ENCODE results near the gene COL20A1. TPM values are rescaled to one million over a fixed set of nuclear protein-coding genes. Genes with fewer than 3 reads are reported as not detected.

The COL20A1 gene
- total RNA-seq, 1 donor from 2014 or later = not detected

DNA sequence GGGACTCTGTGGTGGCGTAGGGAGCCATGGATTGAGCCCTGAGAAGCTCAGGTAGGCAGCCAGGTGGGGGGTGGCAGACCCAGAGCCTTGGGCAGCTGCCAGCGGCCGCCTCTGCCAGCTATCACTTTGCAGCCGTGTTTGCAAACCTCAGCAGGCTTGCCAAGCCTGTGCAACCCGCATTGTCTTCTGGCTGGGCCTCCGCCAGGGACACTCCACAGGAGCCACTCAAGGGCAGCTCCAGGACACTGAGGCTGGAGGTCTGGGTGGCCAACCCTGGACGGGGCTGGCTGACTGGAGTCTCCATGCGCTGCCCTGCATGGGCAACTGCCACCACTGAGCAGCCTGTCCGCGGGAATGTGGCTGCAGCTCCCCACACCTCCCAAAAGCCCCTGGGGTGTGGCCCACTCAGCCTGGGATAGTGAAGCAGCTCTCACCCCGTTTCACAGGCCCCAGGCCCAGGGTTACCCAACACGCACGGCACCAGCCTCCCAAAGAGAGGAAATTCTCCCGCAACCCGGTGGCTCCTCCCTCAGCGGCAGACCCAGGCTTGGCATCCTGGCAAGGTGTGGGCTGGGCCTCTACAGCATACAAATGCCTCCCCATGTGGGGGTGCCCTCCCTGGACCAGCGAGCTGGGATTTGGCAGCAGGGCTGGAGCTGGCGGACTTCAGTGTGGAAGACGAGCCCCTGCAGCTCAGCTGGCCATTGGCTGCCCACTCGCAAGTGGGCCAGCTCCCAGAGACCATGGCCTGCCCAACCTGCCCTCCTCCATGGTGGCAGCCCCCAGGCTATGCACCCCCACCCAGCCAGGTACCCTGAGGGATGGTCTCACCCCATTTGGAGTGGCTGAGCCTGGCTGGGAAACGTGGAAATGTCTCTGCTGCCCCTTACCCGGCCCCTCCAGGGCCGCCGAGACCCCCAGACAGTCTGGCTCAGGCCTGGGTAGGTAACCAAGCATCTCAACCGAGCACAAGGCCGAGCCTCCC lies 65.2 kb downstream of the COL20A1 start:
- H3K27ac Mint-ChIP-seq = no peak overlapping the region
- no peak for ATAC-seq (ENCODE audit: low read depth)
- TF ChIP-seq, protein P1, sequence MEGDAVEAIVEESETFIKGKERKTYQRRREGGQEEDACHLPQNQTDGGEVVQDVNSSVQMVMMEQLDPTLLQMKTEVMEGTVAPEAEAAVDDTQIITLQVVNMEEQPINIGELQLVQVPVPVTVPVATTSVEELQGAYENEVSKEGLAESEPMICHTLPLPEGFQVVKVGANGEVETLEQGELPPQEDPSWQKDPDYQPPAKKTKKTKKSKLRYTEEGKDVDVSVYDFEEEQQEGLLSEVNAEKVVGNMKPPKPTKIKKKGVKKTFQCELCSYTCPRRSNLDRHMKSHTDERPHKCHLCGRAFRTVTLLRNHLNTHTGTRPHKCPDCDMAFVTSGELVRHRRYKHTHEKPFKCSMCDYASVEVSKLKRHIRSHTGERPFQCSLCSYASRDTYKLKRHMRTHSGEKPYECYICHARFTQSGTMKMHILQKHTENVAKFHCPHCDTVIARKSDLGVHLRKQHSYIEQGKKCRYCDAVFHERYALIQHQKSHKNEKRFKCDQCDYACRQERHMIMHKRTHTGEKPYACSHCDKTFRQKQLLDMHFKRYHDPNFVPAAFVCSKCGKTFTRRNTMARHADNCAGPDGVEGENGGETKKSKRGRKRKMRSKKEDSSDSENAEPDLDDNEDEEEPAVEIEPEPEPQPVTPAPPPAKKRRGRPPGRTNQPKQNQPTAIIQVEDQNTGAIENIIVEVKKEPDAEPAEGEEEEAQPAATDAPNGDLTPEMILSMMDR (IDR thresholded peaks at IDR 0.05) = no peak
- peaks cover 16% of the 10 kb centered on the region for H3K27me3 Mint-ChIP-seq
- H3K9me3 Mint-ChIP-seq = no peaks in the 10 kb centered on the region
- DNase-seq = no peak
- ChIA-PET POLR2A (no interaction called here), CTCF (no interaction called here)
- peaks cover 4% of the 10 kb centered on the region for H3K4me1 Mint-ChIP-seq
- intact Hi-C loops (cut with micrococcal nuclease) = no loop called here
- H3K36me3 Mint-ChIP-seq (ENCODE audit: low read depth) = no peaks in the 10 kb centered on the region
- H3K4me3 Mint-ChIP-seq = no peak overlapping the region

DNA sequence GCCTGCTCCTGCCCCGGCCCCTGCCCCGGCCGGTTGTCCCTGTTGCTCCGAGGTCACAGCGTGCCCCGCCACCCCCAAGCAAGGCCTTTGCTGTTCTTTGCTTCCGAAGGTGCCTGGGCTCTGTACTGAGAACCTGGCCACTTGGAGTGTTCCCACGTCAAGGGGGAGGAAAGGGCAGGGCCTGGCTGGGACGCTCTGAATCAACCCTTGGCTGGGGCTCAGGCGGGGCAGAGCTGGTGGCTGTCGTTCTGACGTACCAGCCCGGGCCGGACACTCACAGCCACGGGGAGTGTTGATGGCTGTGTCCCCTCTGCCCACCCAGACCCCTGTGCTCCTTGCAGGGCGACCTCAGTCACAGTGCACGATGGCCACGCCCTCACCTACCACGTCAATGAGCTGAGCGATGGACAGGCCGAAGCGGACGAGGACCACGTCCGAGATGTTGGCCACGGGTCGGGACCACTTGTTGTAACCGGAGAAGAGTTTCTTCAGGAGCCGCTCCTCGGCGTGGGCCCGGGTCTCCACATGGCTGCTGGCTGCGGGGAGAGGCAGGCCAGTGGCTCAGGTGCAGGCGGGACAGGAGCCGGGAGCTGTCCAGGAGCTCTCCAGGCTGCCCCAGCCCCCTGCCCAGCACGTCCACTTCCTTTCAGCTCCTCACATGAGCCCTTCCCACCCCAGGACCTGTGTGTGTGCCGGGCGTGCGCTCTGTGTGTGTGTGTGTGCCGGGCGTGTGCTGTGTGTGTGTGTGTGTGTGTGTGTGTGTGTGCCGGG lies 66.4 kb downstream of the COL20A1 start:
- Mint-ChIP-seq H3K27me3 (peaks cover 18% of the 10 kb centered on the region), H3K27ac (no peak overlapping the region), H3K9me3 (no peaks in the 10 kb centered on the region), H3K4me3 (no peak overlapping the region), H3K36me3 (ENCODE audit: low read depth) (no peaks in the 10 kb centered on the region), H3K4me1 (peaks cover 4% of the 10 kb centered on the region)
- DNase-seq = no peak
- intact Hi-C loops (cut with micrococcal nuclease) = no loop called here
- ChIA-PET POLR2A (no interaction called here), CTCF (no interaction called here)
- ATAC-seq (ENCODE audit: low read depth) = no peak
- TF ChIP-seq, protein P1 (IDR thresholded peaks at IDR 0.05) = no peak

DNA sequence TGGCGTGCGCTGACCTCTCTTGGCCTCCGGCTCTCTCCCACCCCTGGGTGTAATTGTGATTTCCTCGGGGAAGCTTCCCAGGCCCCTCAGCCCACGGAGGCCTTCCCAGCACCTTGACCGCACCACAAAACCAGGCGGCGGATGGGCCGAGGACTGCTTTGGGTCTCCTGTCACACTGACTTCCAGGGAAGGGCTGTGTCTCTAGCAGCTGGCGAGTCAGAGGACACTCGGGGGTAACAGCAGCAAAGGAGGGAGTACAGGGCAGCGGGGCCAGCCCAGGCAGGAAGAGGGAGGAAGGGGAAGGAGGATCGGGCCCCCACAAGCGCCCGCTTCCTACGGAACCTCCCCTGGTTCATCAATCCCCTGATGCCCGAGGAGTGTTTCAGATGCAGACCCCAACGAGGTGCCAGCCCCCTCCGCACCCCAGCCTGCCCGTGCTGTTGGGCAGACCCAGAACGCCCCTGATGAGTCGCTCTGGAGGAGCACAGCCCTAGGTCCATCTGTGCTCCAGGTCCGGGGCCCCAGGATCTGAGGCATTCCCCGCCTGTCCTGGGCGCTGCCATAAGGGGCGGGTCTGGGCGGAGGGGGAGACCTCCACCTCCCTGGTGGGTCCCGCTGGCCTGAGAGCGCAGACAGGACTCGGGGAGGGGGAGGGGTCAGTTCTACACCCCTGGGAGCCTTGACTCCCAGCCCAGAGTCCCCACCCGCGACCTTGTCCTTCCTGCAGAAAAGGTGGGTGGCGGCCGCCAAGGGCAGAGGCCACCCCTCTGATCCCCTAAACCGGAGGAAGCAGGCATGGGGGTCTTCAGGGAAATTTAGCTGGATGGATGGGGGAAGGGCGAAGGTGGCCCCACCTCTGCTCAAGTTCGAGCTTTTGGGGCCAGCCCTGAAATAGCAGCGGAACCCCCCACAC lies 67.2 kb downstream of the COL20A1 start:
- peaks cover 18% of the 10 kb centered on the region for H3K27me3 Mint-ChIP-seq
- no peaks in the 10 kb centered on the region for H3K36me3 Mint-ChIP-seq (ENCODE audit: low read depth)
- H3K27ac Mint-ChIP-seq = no peak overlapping the region
- intact Hi-C loops (cut with micrococcal nuclease) = no loop called here
- ATAC-seq (ENCODE audit: low read depth) (no peak), DNase-seq (no peak)
- ChIA-PET POLR2A (no interaction called here), CTCF (no interaction called here)
- H3K9me3 Mint-ChIP-seq = no peaks in the 10 kb centered on the region
- H3K4me1 Mint-ChIP-seq = peaks cover 4% of the 10 kb centered on the region
- no peak overlapping the region for H3K4me3 Mint-ChIP-seq
- TF ChIP-seq, protein P1 (IDR thresholded peaks at IDR 0.05) = no peak

DNA sequence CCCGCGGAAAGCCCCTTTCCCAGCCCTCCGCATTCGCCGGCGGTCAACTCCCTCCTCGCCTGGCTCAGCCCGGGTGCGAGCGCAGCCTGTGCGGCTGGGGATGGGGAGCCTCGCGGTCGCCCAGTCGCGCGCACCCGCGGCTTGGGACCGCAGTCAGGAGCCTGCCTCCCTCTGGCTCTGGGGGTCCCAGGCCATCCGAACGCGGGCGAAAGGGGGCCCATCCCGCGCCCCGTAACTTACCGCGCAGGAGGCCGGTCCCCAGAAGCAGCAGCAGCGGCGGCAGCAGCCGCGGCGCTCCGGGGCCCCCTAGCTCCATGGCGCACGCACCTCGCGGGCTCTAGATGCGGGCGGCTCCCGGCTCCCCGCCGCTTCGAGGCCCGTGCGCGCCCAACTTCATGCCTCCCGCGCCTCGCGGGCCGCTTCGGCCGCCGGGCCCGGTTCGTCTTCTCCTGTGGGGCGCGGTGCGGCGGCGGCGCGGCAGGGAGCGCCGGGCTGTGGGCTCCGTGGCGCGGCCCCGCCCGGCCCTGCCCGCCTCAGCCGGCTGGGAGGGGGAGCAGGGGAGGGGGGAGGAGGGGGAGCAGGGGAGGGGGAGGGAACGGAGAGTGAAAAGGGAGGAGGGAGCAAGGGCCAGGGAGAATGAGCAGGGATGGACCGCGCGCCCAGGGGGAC lies 68.0 kb downstream of the COL20A1 start, which contains the start of gene CHRNA4:
CHRNA4 (minus strand) TSS at position 500 of the 669 bp plus-strand sequence; CDS start at position 316, 184 bp downstream.
- H3K36me3 Mint-ChIP-seq (ENCODE audit: low read depth) = no peaks in the 10 kb centered on the region
- ATAC-seq (ENCODE audit: low read depth) (no peak), DNase-seq (no peak)
- no peak within 1 kb of the TSS for H3K27ac Mint-ChIP-seq
- TF ChIP-seq, protein P1 (IDR thresholded peaks at IDR 0.05) = no peak
- ChIA-PET POLR2A (no interaction called here), CTCF (no interaction called here)
- H3K4me3 Mint-ChIP-seq = no peak within 1 kb of the TSS
- H3K27me3 Mint-ChIP-seq = peaks cover 18% of the 10 kb centered on the region
- intact Hi-C loops (cut with micrococcal nuclease) = no loop called here
- no peaks in the 10 kb centered on the region for H3K9me3 Mint-ChIP-seq
- peaks cover 4% of the 10 kb centered on the region for H3K4me1 Mint-ChIP-seq
